GM19463 (cell line): ENCODE measurements around the gene TLN1.

Experiments used
- ATAC-seq: cut with Tn5 transposase; IDR thresholded peaks from one replicate; pipeline ENCODE4 v1.9.1; 2021; ENCODE audit warnings: mild to moderate bottlenecking, moderate library complexity; ENCODE audit not compliant: unreplicated experiment

Gene TLN1

DNA sequence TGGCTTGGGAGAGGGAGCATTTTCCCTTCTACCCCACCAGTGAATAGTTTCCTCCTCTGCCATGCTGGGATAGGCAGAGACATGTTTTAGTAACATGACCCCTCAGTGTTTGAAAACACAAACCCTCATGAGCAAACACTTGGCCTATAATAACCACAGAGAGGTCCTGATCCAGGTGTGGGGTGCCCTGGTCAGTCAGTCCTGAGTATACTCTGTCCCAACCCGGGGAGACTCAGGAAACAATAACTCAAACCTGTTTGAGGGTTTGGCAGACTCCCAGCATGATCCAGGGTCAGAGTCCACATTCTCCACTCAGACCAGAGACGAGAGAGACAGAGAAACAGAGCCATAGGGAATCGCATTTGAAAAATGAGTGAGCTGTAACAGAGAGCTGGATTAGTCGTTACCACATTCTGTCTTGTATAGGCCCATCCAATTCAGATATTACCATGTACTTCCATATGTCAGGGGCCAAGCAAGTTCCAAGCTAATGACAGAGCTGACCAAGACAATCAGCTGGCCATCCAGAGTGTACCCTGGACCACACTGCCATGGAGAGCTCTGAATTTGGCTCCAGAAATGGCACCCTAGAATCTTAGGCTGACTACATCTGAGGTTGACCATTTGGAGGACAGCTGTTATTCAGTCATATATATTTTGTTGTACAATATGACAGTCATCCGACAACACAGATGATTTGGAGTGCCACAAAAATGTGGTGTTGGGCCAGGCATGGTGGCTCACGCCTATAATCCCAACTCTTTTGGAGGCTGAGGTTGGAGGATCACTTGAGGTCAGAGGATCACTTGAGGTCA, 62.5 kb downstream of the TLN1 start:
- no peak for ATAC-seq

DNA sequence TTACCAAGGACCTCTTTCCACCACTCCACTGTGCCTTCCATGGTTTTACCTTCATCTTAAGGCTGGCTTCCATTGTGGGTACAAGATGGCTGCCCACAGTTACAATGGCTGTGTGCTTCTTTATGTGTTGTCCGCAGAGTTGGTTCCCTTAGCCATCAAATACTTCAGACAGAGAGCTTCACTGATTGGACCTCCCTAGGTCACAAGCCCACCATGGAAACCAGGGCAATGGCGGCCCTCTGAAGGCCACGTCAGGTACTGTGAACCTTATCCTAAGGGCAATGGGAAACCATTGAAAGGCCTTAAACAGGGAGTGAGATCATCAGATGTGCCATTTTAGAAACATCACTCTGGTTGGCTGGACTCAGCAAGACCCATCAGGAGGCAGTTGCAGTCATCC, 64.1 kb downstream of the TLN1 start:
- no peak for ATAC-seq

- no peak for ATAC-seq
Measured at GRCh38 chr9:35666549-35666948, 65.4 kb downstream of the TLN1 start.

- no peak for ATAC-seq
Measured at GRCh38 chr9:35666045-35666444, 66.0 kb downstream of the TLN1 start.

GRCh38 chr9:35665471-35665818, 66.5 kb downstream of the TLN1 start:
- no peak for ATAC-seq

GRCh38 chr9:35664531-35665470, 67.2 kb downstream of the TLN1 start, which contains the start of gene ARHGEF39:
Gene ARHGEF39 (minus strand): TSS chr9:35665195. CDS start chr9:35665169, 26 bp downstream.
- ATAC-seq, result peak; percentile 88

DNA sequence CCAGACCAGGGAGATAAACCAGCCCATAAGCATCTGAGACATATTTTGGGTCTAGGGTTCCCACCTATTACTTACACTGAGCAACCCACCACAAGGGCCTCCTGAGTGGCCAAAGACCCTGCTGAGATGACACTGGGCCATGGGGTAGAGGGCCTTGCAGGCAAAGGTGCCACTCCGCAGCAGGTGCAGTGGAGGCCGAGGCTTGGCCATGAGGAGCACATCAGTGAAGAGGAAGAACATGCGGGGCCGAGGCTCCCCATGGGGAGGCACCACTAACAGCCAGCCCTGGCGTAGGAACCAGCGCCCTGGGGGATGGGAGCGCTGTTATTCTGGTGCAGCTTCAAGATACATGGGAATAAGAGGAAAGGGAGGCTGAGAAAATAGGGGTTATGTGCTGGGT, 69.6 kb downstream of the TLN1 start:
- ATAC-seq, result no peak

- ATAC-seq, result no peak
Measured at GRCh38 chr9:35661756-35662350, 70.1 kb downstream of the TLN1 start.

DNA sequence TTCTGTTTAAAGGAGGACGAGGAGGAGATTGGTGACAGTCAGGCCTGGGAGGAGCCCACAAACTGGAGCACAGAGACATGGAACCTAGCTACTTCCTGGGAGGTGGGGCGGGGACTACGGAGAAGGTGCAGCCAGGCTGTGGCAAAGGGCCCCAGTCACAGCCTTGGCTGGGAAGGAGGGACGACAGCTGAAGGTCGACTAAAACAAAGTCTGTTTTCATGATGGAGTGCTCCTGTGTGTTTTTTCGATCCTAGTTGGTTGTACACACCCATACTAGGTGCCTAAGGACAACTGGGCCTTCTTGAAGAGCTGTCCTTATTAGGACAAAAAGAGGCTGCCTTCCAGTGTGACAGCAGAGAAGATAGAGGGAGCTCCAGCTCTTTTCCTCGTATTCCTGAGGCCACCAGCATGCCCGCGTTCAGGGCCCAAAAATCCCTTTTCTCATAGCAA, 71.0 kb downstream of the TLN1 start:
- no peak for ATAC-seq

GRCh38 chr9:35659340-35659739, 72.7 kb downstream of the TLN1 start:
- no peak for ATAC-seq

GRCh38 chr9:35658968-35659220, 73.1 kb downstream of the TLN1 start:
- ATAC-seq, result no peak

DNA sequence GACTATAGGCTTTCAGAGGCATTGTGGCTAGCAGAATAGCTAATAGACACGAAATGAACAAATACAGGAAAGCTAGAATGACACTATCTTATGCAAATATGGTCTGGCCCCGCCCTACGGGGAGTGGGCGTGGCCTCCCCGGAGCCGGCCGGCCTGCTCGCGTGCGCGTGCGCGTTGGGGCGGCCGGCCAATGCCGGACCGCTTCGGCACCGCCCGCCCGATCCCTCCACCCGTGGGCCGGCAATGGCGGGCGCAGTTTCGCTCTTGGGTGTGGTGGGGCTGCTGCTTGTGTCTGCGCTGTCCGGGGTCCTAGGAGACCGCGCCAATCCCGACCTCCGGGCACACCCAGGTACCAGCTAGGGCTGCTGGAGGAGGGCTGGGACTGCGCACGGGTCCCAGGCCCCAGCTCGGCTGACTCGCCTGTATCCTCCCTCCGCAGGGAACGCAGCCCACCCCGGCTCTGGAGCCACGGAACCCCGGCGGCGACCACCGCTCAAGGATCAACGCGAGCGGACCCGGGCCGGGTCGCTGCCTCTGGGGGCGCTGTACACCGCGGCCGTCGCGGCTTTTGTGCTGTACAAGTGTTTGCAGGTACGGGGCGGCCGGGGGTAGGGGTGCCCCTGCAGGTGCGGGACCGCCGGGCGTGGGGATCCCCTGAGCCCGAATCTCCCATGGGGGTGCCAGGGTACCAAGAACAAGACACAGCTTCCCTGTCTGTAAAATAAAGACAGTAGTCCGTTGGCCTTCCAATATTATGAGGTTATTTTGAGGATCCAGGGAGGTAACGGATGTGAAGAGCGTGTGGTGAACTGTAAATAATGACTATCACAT, 73.6 kb downstream of the TLN1 start, which contains the start of gene CCDC107:
Gene CCDC107, plus strand, starts transcription at position 156 of the 831 bp plus-strand sequence. Its CDS starts 88 bp downstream, at position 244.
- ATAC-seq, result peak; percentile 62

DNA sequence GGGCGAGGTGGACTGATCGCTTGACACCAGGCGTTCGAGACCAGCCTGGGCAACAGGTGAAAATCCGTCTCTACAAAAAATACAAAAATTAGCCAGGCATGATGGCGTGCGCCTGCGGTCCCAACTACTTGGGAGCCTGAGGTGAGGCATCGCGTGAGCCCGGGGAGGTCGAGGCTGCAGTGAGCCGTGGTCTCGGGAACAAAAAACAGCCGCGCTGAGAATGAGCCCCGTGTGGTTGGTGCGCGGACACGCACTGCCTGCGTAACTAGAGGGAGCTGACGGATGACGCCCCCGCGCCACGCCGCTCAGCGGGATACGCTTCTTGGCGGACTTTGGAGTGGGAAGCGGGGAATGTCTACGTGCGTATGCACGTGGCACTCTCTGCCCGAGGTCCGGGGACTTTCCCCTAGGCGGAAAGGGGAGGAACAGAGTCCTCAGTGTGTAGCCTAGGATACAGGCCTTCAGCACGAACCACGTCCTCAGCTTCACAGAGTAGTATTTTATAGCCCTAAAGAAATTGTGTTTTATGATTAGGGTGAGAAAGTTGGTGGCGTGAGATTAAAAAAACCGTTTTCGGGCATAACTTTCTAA, 74.4 kb downstream of the TLN1 start, which contains the start of gene RMRP:
Gene RMRP, minus strand, starts transcription at position 474 of the 591 bp plus-strand sequence.
- peak; percentile 86 for ATAC-seq

DNA sequence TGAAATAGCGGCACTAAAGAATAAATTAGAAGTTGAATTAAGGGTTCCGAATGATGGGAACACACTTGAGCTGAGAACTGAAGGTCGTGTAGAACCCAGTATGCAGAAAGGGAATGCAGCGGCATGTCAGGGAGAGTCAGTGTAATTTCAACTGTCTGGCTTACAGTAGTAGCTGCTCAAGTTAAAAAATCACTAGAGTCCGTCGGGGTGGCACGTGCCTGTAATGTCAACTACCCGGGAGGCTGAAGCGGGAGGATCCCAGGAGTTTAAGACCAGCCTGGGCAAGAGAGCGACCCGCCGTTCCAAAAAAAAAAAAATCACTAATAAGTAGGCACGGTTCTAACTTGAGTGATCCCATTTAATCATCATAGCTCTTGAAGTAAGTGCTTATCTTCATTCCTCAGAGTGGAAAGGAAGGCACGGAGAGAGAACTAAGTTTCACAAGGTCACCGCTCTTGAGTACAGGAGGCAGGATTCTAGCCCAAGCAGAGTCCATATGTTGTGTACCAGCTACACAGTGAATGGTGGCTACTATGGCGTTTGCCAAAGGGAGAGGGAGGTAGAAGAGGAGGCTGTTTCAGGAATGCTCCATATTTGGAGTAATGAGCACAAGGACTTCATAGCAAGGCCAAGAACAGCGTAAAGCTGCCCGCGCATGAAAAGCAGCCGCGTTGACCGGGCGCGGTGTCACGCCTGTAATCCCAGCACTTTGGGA, 75.0 kb downstream of the TLN1 start:
- no peak for ATAC-seq

- no peak for ATAC-seq
Measured at GRCh38 chr9:35656348-35656747, 75.6 kb downstream of the TLN1 start.

DNA sequence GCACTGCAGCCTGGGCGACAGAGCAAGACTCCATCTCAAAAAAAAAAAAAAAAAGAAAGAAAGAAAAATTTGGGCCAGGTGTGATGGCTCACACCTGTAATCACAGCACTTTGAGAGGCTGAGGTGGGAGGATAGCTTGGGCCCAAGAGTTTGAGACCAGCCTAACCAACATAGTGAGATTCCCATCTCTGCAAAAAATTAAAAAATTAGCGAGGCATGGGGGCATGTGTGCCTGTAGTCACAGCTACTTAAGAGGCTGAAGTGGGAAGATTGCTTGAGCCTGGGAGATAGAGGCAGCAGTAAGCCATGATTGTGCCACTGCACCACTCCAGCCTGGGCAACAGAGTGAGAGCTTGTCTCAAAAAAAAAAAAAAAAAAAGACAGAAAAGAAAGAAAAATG, 78.4 kb downstream of the TLN1 start:
- ATAC-seq, result no peak

GRCh38 chr9:35652829-35653209, 79.2 kb downstream of the TLN1 start:
- no peak for ATAC-seq

GRCh38 chr9:35651956-35652828, 79.8 kb downstream of the TLN1 start:
- ATAC-seq, result no peak
